CMK (cell line): ENCODE measurements around the gene SORBS2.
"Not testable (repeated sequence)": the region's sequence is repeated elsewhere in the genome, so short reads cannot be mapped to it uniquely, and the experiment has no call there.

ENCODE experiments used
- DNase-seq: peaks from one replicate; pipeline ENCODE4 v3.0.0-alpha.2; 2010; ENCODE audit warnings: low read depth

SORBS2 gene

DNA sequence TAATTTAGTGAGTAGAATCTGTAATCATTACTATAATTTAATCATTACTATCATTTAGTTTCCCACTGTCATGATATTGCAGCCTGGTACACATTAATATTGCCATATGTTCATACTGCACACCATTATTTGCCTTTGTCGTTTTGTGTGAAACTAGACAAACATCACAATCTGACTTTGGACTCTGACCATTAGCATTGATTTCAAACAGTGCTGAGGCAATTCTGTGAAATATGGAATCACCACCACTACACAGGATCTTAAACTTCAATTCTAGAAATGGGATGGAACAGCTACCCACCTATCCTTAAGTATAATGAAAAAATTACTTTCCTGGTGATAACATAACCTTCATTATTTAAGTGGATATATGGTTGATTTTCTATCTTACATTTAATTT is 98.3 kb downstream of the SORBS2 start:
- no peak for DNase-seq

DNA sequence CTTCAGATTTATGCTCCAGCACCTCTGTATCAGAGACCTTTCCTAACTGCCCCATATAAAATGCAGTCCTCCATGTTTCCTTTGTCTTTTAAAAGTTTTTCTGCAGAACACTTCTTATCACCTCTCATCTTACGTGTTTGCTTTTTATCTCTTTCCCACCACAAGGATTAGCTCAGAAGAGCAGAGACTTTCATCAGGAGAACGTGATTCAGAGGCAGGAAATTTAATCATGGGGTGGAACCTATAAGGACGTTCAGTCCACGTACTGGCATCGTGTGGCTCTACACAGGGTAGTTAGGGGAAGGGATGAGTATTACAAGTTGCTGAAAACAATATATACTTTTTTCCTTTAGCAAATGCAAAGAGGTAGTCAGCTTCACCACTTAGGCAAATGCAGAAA is 98.7 kb downstream of the SORBS2 start:
- no peak for DNase-seq

DNA sequence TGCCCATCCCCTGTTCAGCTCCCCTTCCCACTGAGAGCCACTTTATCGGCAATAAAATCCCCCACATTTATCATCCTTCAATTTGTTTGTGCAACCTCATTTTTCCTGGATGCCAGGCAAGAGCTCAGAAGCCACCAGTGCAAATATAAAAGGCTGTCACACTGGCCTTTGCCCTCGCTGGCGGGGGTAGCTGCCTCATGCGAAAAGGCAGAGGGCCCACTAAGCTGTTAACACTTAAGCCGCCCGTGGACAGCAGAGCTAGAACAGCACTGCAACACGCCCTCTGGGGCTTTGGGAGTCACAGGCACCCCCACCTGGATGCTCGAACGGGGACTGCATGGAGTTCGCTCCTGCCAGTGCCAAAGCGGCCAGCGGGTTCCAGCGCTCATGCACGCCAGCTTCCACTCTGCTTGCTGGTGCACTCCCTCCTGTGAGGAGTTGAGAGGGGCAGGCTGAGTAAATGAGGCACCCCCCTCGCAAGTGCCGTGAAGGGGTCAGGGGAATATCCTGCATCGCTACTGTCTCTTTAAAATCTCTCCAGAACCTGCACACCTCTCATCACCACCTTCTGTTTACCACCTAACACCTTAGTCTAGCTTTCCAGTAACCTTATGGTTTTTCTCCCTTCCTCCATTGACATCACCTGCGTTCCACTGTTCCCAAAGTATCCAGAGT is 99.5 kb downstream of the SORBS2 start:
- DNase-seq: no peak

DNA sequence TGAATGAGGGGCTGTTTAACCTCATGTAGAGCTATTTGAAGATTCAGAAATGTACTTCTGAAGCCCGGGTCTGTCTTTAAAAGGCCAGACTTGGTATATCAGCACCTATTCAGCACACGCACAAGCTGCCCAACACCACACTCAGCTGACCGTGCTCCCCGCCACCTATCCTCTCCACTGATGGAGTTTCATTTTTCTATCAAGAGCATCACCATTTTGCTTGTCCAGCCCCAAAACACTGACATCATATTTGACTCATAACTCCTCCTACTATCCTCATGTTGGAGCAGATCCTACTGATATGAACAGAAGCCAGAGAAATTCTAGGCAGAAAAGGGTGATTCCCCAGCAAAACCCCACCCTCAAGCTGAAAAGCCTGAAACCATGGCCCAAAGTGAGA is 100.3 kb downstream of the SORBS2 start:
- DNase-seq: no peak

DNA sequence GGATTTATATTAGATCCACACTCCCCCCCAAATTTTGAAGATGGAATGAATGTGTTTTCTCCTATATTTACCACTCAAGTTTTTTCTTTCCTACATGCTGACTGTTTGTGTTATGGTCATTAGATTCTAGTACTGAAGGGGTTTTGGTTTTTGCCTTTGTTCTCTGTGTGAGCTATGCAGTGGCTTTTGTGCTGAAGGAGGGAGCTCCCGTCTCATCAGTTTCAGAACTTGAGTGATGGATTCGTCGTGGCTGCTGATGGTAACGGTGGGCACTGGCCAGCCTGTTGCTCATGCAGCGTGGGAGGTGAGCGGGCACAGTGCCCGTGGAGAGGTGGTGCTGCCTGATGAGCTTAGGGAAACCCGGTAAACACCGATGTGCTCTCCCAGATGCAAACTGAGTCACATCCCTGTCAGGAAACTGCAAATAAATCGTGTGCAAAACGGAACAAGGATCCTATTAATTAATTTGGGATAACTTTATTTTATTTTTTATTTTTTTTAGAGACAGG is 101.5 kb downstream of the SORBS2 start:
- no peak for DNase-seq

DNA sequence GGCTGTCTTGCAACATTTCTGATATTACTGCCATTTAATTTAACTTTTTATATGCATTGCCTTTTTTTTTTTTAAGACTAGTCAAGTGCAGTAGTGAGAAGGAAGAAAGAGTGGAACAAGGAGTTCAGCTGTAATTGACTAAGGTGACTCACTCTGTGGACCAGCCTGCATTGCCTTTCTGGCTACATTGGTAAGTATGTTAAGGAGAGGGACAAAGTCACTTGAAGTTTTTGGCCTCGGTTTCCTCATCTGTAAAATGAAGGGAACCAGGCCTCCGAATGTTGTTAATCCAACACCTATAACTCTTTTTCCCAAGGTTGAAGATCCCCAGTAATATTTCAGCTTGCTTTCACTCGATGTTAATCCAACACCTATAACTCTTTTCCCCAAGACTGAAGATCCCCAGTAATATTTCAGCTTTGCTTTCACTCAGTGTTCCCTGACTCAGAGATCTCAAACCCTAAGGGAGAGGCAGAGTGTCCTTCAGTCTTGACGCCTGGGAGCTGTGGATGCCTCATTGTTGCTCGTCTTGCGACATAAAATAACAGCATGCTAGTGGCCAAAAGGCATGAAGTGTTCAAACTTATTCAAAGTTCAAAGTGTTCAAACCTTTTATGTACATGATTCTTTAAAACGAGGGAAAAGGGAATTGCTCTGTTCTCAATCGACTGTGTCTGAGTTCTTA is 102.0 kb downstream of the SORBS2 start:
- DNase-seq: no peak

DNA sequence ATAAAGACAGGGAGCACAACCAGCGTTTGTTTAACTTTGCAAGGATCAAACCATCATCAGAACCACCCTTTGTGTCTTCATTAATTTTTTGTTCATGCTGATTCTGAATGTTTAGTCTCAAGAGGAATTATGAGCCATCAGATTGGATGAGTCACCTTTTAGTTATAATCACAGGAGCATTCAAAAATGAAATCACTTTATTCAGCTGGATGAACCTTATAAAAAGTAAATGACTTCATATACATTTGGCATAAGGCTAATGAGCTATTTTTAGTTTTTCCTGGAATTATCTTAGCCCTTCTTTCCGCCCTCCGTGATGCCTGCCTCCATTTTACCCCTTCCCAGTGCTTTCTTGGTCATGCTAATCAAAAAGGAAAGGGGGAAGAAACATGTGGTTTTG is 103.6 kb downstream of the SORBS2 start:
- no peak for DNase-seq

DNA sequence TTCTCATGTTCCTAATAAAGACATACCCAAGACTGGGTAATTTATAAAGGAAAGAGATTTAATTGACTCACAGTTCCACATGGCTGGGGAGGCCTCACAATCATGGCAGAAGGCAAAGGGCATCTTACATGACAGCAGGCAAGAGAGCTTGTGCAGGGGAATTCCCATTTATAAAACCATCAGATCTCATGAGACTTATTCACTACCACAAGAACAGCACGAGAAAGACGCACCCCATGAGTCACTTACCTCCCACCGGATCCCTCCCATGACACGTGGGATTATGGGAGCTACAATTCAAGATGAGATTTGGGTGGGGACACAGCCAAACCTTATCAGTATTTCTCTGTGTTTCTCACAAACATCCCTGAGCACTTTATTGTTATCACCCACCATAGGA is 104.4 kb downstream of the SORBS2 start:
- DNase-seq: not testable (repeated sequence)

DNA sequence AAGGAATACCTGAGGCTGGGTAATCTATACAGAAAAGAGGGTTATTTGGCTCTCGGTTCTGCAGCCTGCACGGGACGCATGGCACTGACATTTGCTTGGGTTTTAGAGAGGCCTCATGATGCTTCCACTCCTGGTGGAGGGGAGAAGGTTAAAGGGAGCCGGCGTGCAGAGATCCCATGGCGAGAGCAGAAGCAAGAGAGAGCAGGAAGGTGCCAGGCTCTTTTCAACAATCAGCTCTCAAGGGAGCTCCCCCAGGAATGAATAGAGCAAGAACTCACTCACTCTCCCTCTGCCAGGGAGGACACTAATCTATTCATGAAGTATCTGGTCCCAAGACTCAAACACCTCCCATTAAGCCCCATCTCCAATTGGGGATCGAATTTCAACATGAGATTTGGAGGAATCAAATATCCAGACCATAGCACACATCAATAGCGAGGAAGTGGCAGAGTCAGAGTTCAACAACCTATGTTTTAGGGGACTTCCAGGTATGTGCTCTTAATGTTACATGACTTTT is 109.8 kb downstream of the SORBS2 start:
- no peak for DNase-seq

DNA sequence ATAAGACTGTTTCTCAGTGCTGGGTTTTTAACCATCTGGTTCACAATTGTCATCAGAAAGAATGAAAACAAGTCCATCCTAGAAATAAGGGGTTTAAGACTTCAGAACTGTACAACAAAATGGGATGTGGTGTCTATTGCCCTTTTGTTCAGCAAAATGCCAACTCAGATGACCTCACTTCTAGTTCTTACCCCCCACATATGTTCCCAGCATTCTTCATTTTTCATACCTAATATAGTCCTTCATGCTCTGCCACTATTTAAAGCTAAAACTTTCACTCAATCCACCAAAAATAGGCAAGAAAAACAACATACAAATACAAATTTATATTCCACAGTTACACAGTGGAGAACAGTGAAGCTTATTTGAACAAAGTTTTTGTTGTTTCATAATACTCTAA is 111.4 kb downstream of the SORBS2 start:
- no peak for DNase-seq

DNA sequence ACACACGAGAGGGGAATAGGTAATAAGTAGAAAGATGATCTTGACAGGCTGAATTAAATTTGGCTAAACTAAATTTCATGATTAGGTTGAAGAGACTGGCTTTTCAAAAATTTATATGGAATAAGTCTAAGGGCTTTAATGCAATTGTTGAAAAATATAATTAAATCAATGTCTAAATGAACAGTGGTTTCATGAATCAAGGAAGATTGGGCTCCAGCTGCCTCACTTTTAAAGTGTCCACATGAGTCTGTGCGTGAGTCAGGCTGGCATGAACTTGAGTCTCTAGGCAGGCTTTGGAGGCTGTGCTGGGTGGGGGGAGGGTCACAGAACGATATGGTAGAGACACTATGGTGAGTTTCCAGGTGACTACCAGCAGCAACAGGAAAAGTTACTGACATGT is 111.9 kb downstream of the SORBS2 start:
- DNase-seq: no peak

DNA sequence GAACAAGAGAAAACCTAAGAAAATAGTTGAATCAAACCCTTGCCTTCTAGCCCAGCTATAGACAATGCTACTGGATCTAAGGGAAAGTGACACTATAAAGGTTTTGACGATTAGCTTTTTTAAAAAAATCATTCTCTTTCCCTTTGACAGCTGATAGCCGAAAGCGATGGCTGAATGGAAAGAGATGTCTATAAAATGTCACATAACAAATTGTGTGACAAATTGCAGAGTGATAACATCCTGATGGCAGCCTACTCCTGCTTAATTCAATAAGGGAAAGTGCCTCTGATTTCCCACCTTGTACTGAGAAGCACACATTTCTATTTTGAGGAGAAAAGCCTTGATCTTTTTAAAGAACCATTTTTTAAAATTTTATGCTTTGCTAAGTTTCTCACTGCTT is 114.5 kb downstream of the SORBS2 start:
- no peak for DNase-seq

DNA sequence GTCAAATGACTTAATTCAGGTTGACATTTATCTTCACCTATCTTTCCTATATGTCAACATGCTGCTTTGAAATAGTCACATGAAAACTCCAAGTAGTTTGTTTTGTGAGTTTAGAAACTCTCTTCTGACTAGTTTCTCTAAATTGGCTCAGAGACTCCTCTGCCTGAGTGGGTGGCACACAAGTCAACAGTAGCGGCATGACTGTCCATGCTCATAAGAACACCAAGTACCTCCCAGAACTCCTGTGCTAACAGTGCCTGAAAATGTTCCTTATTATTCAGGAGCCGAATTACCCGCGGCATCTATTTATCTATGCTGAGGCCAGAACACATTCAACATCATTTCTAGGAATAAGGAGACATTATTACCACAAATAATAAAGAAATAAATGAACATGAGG is 116.3 kb downstream of the SORBS2 start:
- DNase-seq: no peak

DNA sequence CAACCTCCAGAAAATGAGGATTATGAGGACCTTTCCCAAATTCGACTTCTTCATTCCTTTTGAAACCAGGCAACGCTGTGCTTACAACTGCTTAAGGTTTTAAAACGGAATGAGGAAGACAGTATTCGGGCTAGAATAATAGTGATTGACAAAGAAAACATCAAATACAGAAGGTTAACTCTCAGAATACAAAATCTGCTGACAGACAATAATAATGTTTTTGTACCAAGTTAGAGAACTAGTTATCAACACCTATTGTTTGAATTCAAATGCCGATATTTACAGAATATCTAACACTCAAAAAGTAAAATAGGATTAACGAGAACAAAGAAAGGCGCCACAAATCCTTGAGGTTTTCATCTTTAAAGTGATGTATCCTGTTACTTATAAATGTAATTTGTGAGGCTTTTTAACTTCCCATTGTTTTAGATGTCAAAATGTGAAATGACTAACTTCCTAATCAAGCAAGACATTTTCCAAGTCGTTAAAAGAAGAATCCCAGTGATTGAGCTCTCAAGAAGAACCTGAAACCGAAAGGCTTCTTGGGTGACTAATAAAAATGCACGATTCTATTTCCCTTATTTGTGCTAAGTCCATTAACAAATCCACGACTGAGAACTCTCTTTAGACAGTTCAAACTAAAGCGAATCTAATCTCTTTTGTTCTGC is 118.3 kb downstream of the SORBS2 start:
- DNase-seq: no peak

DNA sequence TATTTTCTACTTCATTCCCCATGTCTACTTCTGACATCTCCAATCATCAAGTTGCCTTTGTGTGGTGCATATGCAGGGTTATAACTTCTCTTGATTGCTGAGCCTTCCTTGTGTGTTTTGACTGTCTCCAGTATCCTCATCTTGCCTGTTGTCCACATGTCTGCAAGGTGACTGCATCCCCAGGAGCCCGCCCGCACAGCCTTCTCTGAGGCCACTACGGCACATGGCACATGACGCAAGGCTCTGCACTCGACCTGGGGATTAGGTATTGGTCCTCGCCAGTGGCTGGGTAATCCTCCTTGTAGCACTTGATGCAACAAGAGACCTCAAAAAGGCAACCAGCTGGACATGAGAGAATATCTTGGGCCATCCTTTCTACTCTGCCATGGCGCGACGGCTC is 122.6 kb downstream of the SORBS2 start:
- no peak for DNase-seq

DNA sequence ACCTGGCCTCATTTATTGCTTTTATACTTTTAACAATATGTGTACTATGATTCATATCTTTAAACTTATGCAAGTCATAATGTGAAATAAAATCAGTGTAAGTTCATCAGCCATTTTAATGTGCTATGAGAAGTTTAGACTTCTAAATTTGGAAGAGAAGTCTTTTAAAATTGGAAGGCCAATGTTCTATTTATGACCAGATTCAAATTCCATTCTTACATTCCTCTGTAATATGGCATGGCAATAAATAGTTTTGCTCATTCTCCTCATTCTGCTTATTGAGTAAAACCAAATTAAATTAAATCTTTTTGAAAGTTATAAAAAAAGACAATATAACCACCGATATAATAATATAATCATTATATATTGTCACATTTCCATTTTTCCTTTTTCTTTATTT is 126.2 kb downstream of the SORBS2 start:
- no peak for DNase-seq

DNA sequence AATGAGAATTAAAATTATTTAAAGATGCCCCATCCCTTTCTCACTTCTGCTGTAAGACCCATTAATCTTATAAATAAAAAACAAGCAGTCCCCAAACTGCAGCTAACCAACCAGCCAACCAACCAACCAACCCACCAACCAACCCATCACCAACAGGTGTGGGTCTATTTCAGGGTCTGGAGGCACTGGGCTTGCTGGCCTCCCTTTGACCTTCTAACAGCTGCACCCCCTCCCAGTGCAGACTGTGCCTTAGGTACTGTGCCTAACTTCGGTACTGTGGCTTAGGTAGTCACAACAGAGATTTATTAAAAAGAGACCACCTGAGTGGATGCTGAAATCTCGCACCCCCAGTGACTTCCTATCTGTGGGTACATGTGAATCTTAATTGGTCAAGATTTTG is 128.1 kb downstream of the SORBS2 start:
- no peak for DNase-seq

DNA sequence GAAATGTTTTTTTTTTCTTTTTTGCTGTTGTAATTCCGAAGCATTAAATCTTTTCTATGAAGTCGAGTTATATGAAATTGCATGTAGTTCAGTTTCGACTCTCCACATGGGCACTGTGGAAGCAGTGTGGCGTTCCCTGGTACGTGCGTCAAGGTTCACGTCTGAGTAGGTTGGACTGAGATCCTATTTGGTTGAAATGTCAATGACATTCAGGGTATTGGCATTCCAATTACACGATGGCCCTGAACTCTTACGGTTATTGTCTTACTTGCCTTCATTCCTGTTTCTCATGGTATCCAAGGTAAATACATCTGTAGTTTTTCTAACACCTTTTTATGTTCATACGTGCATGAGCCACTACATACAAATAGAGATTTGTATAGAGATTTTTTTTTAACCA is 128.8 kb downstream of the SORBS2 start:
- no peak for DNase-seq

DNA sequence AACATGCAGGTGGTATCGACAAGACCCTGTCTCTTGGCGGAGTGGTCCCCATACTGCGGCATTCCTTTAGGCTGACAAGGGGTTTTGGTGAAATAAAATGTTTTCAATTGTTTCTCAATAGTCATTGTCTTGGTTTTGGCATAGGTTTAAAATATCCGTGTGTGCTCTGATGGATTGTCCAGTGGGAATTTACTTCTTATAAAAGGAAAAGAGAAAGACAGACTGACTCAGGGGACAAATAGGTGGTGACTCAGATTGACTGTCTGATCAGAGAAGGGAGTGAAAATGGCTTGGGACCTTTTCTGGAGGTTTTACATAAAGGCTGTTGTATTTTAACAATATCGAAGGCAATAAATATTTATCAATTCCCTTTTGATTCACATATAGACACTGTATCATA is 129.8 kb downstream of the SORBS2 start:
- no peak for DNase-seq

DNA sequence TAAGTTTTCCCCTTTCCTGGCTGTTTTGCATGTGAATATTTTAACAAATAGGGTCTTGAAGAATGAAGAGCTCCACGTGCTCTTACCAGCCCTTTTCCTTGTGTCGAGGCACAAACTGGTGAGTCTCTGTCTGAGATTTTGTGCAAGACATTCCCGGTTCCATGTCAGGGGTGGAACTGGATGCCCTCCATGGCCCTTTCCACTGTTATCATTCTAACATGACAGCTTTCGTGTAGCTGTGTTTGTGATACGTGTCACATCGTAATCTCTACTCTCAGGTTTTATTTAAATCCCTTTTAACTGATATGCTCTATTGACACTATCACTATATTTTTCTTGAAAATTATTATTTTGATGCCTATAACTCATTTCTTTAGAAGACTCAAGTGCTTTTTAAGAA is 130.4 kb downstream of the SORBS2 start:
- DNase-seq: no peak

DNA sequence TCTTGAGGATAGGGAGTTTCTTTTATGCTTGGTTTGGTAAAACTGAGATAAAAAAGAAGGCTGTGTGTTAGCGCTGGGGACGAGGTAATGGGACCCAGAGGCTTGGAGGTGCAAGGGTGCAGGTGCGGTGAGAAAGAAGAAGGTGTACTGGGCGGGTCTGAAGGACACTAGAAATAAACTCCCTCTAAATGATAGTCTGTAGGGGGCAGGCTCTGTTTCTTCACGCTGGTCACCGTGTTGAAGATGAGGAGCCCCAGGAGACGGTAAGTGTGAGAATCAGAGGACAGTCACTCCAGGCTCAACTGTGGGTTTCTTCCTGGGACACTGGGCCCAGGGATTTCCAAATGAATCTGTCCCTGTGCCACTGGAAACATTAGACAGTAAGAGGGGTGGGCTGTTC is 131.4 kb downstream of the SORBS2 start:
- no peak for DNase-seq

DNA sequence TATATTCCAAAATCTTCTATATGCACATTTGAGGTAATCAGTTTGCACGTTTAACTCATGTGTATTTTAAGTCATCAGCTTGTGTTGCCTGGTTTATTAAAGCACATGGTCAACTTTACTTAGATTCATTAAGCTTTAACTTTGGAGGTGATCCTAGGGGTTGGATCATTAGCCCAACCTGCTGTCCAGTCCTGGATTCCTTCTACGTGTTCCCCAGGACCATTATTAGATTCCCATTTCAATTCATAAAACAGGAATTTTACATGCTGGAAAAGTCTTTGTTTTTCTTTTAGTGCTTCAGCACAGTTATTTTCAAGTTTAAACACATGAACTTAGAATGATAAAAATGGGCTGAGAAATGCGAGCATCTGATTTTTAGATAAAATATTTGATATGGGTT is 132.5 kb downstream of the SORBS2 start:
- DNase-seq: no peak

DNA sequence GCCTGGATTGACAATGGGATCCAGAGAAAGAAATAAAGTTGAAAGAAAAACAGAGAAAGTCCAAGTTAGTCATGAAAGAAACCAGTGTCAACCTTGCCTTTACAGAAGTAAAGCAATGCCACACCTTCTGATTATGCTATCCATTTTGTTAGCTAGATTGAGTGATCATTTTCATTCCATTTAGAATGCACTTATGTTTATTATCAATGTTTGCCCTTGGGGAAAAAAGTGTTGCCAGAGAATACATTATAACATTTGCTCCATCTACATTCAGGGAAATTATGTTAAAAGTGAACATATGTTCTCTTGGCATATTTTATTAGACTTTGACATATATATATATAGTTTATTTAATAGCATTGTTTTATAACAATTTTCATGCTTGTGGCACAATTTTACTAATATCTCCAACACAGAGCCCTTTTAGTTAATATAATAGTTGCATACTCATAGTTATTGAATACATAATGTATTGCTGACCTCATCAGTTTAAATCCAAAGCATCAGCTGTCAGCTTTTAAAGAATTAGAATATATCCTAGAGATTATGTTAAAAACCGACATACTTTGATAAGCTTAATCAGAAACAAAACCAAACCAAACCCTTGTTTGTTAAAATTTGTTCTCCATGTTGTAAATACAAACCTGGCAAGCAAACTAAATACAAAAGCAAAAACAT is 134.2 kb downstream of the SORBS2 start:
- no peak for DNase-seq
